Measurements from ENCODE around the gene KRTAP10-6. TPM values are rescaled to one million over a fixed set of nuclear protein-coding genes. Genes with fewer than 3 reads are reported as not detected.

Gene KRTAP10-6
- total RNA-seq, 3 donors from 2014 or later, result not detected

Other genes with a start within 250 kb of the KRTAP10-6 start
- gene TRPM2, start 238.9 kb downstream of the KRTAP10-6 start, total RNA-seq, result 1 to 10 TPM; 4.3 to 7.9 (median 7.2) TPM
- 1 to 10 TPM; 1.6 to 6.4 (median 2.0) TPM for gene LRRC3, start 137.0 kb downstream of the KRTAP10-6 start, total RNA-seq
- not detected for gene KRTAP10-1, start 52.3 kb downstream of the KRTAP10-6 start, total RNA-seq
- gene KRTAP10-2, start 41.0 kb downstream of the KRTAP10-6 start, total RNA-seq, result not detected
- gene KRTAP10-3, start 33.7 kb downstream of the KRTAP10-6 start, total RNA-seq, result not detected
- not detected for gene KRTAP10-4, start 18.8 kb downstream of the KRTAP10-6 start, total RNA-seq
- gene KRTAP10-5, start 11.9 kb downstream of the KRTAP10-6 start, total RNA-seq, result not detected
- gene KRTAP10-7, start 8.1 kb upstream of the KRTAP10-6 start, total RNA-seq, result not detected
- gene KRTAP10-8, start 19.6 kb upstream of the KRTAP10-6 start, total RNA-seq, result not detected
- gene KRTAP10-9, start 34.6 kb upstream of the KRTAP10-6 start, total RNA-seq, result not detected
- gene KRTAP10-10, start 44.9 kb upstream of the KRTAP10-6 start, total RNA-seq, result not detected
- gene KRTAP10-11, start 53.9 kb upstream of the KRTAP10-6 start, total RNA-seq, result not detected
- gene KRTAP12-4, start 62.2 kb upstream of the KRTAP10-6 start, total RNA-seq, result not detected
- gene KRTAP12-3, start 65.4 kb upstream of the KRTAP10-6 start, total RNA-seq, result not detected
- gene KRTAP12-2, start 74.4 kb upstream of the KRTAP10-6 start, total RNA-seq, result not detected
- gene KRTAP12-1, start 89.7 kb upstream of the KRTAP10-6 start, total RNA-seq, result not detected
- not detected for gene KRTAP10-12, start 104.7 kb upstream of the KRTAP10-6 start, total RNA-seq
- gene TSPEAR, start 119.1 kb upstream of the KRTAP10-6 start, total RNA-seq, result under 1 TPM in 1 of 3 donors, not detected in 2; 0.15 TPM
- gene UBE2G2, start 209.3 kb upstream of the KRTAP10-6 start, total RNA-seq, result 100 to 1,000 TPM in 1 of 3 donors, 10 to 100 TPM in 2; 84.8 to 128 (median 99.2) TPM
- 10 to 100 TPM; 64.2 to 64.8 (median 64.4) TPM for gene SUMO3, start 225.6 kb upstream of the KRTAP10-6 start, total RNA-seq